ENCODE results near the gene SNX6. TPM values are rescaled to one million over a fixed set of nuclear protein-coding genes. Genes with fewer than 3 reads are reported as not detected.
"Not testable (repeated sequence)": the region's sequence is repeated elsewhere in the genome, so short reads cannot be mapped to it uniquely, and the experiment has no call there.

Gene SNX6
- total and polyA plus RNA-seq, 9 of the 15 experiments (the other 6 are each of a cell fraction or from before 2014, with no cell fraction given), result 34.6 to 111 (median 57.5) TPM

DNA sequence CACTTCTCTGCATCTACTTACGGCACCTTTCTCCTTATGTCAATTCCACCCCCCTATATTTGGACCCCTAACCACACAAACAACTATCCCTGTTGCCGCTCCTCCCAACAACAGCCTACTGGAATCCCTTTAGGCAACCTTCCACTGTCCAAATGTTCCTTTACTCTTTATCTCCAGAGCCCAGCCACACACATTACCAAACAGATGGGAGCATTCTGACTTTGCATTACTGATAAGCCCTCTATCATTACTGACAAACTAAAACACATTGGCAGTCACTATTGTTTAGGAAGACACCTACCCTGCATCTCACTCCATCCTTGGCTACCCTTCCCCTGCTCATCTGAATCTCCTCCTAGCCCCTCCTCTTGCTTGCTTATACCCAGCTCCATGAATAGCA is 23.1 kb upstream of the SNX6 start (continued):
- peak; percentile 76; the same call in 1 of the 2 replicates for TF ChIP-seq ZNF197 (CRISPR knock-in tag; IDR thresholded peaks at IDR 0.05; ENCODE audit: low read depth)
- TF ChIP-seq, protein P1, sequence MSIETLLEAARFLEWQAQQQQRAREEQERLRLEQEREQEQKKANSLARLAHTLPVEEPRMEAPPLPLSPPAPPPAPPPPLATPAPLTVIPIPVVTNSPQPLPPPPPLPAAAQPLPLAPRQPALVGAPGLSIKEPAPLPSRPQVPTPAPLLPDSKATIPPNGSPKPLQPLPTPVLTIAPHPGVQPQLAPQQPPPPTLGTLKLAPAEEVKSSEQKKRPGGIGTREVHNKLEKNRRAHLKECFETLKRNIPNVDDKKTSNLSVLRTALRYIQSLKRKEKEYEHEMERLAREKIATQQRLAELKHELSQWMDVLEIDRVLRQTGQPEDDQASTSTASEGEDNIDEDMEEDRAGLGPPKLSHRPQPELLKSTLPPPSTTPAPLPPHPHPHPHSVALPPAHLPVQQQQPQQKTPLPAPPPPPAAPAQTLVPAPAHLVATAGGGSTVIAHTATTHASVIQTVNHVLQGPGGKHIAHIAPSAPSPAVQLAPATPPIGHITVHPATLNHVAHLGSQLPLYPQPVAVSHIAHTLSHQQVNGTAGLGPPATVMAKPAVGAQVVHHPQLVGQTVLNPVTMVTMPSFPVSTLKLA (conservative IDR thresholded peaks at IDR 0.05), result 0 out of 4 replicates have a peak, but pooled peaks of 1 of the 2 experiments have one; percentile 23
- TF ChIP-seq, protein P2, sequence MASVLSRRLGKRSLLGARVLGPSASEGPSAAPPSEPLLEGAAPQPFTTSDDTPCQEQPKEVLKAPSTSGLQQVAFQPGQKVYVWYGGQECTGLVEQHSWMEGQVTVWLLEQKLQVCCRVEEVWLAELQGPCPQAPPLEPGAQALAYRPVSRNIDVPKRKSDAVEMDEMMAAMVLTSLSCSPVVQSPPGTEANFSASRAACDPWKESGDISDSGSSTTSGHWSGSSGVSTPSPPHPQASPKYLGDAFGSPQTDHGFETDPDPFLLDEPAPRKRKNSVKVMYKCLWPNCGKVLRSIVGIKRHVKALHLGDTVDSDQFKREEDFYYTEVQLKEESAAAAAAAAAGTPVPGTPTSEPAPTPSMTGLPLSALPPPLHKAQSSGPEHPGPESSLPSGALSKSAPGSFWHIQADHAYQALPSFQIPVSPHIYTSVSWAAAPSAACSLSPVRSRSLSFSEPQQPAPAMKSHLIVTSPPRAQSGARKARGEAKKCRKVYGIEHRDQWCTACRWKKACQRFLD (CRISPR knock-in tag; IDR thresholded peaks at IDR 0.05), result peak; percentile 58; the same call in 1 of the 2 replicates
- 0 out of 4 replicates have a peak, but pooled peaks of 1 of the 2 experiments have one; percentile 59 for TF ChIP-seq NONO (IDR thresholded peaks at IDR 0.05; ENCODE audit: low read depth in 2 of 2, low read length in 1 of 2)
- TF ChIP-seq STAT5A (IDR thresholded peaks at IDR 0.05; ENCODE audit: borderline replicate concordance, low read length), result peak; percentile 77
- TF ChIP-seq NCOR1 (IDR thresholded peaks at IDR 0.05), result peak; percentile 98

DNA sequence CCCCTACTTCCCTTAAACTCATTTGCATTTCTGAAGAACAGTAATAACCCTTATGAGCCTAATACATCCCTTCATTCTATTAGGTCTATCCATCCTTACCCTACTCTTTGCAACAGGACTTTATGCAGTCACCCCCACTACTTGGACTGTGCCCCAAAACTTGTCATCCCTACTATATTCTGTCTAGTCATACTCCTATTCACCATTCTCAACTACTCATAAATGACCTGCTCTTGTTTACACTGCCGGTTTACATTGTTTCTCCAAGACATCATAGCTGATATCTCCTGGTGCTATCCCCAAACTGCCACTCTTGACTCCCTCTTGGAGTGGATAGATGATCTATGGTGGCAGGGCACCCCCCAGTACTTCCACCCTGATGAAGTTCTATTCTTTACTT is 22.4 kb upstream of the SNX6 start:
- peaks cover 8 to 24% of the 10 kb centered on the region in 2 experiments for H3K4me1 ChIP-seq (replicated peaks in 1 of 2; ENCODE audit: control insufficient read depth in 2 of 2, insufficient read depth in 2 of 2, low read length in 2 of 2)
- H3K36me3 ChIP-seq (ENCODE audit: control insufficient read depth, insufficient read depth, low read length); H4K20me1 ChIP-seq (replicated peaks; ENCODE audit: control insufficient read depth, insufficient read depth, low read length); in situ Hi-C loops (cut with MboI); DNase-seq (ENCODE audit: extremely low read depth in 1 of 4, low spot score in 3 of 4); H2AFZ ChIP-seq (ENCODE audit: low read depth, low read length); FAIRE-seq; intact Hi-C loops (cut with micrococcal nuclease); BruUV-seq (replicated peaks); H3K9me1 ChIP-seq (ENCODE audit: control insufficient read depth, insufficient read depth, low read length); H3K27me3 ChIP-seq (ENCODE audit: control insufficient read depth in 2 of 2, insufficient read depth in 2 of 2, low read length in 2 of 2); ATAC-seq; H3K79me2 ChIP-seq (ENCODE audit: control insufficient read depth, insufficient read depth, low read length); H3K9me3 ChIP-seq (replicated peaks; ENCODE audit: control insufficient read depth, insufficient read depth, low read depth, low read length); H3K4me3 ChIP-seq; CTCF ChIA-PET (ENCODE audit: low intra/inter-chr PET ratio); H3K9ac ChIP-seq (ENCODE audit: insufficient read depth in 1 of 2, low read depth in 2 of 2, low read length in 2 of 2); H3K4me2 ChIP-seq (ENCODE audit: insufficient read depth, low read length); H3K27ac ChIP-seq (ENCODE audit: extremely low read depth, low read depth, low read length); POLR2A ChIA-PET: not testable (repeated sequence)
- WGBS (ENCODE audit: insufficient coverage, low coverage, missing lambda C conversion rate), result 0% methylated on average over 1 of the region's 1 CpG
- TF ChIP-seq MAFG (tag; conservative IDR thresholded peaks at IDR 0.05) (peak; percentile 54; the same call in 1 of the 2 replicates), FOXA3 (CRISPR knock-in tag; conservative IDR thresholded peaks at IDR 0.05 in 1 of 2, IDR thresholded peaks at IDR 0.05 in 1 of 2) (peak in 1 of 2 experiments; percentile 61; a peak in 1 of 4 replicates), FOXK2 (conservative IDR thresholded peaks at IDR 0.05 in 1 of 2, IDR thresholded peaks at IDR 0.05 in 1 of 2; ENCODE audit: low read depth in 2 of 2) (peak; percentile 13 to 31; a peak in 1 of 4 replicates)

Data from K562 (cell line).